ENCODE results near the gene BANF2.

DNA sequence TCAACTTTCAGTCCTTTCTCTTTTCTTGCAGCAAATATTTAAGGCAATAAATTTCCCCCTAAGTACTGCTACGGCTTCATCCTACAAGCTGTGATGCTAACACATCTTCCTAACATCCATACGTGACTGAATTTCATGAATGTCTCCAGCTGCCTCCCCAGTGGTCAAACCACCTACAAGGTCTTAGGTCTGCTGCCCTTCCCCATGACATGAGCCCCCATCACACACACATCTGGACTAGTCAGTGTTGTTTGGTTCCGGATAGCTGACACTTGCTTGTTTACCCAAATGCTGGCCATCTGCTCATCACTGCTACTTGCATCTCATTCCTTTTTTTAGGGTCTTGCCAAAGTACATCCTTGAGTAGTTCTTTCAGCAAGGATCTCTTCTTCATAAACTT is 32.3 kb upstream of the BANF2 start:
- no peak for TF ChIP-seq CTCF (IDR thresholded peaks at IDR 0.05)
- TF ChIP-seq EZH2 (IDR thresholded peaks at IDR 0.05) = no peak
- TF ChIP-seq EZH2phosphoT487 (IDR thresholded peaks at IDR 0.05) = no peak
